ENCODE measurements around the gene GP9.

GP9 gene

GRCh38 chr3:129061023-129061887, 676 bp downstream of the GP9 start:
- H3K36me3 ChIP-seq: no peaks in the 10 kb centered on the region
- H3K27ac ChIP-seq: no peak overlapping the region
- H3K9me3 ChIP-seq (ENCODE audit: severe bottlenecking): no peaks in the 10 kb centered on the region
- no peak for DNase-seq
- TF ChIP-seq CTCF (IDR thresholded peaks at IDR 0.05; ENCODE audit: low read depth, low read length): no peak
- H3K27me3 ChIP-seq (ENCODE audit: insufficient read depth, low read depth, severe bottlenecking): no peaks in the 10 kb centered on the region
- no peak overlapping the region for H3K4me3 ChIP-seq (ENCODE audit: low read depth, low read length)

- no peak overlapping the region for H3K4me3 ChIP-seq (ENCODE audit: low read depth, low read length)
- no peaks in the 10 kb centered on the region for H3K36me3 ChIP-seq
- TF ChIP-seq CTCF (IDR thresholded peaks at IDR 0.05; ENCODE audit: low read depth, low read length): no peak
- no peak for DNase-seq
- H3K27me3 ChIP-seq (ENCODE audit: insufficient read depth, low read depth, severe bottlenecking): no peaks in the 10 kb centered on the region
- H3K27ac ChIP-seq: no peak overlapping the region
- no peaks in the 10 kb centered on the region for H3K9me3 ChIP-seq (ENCODE audit: severe bottlenecking)
These were observed 1.6 kb downstream of the GP9 start for GRCh38 chr3:129061888-129062834.

- Histone ChIP-seq H3K36me3 (no peaks in the 10 kb centered on the region), H3K4me3 (ENCODE audit: low read depth, low read length) (no peak overlapping the region), H3K9me3 (ENCODE audit: severe bottlenecking) (no peaks in the 10 kb centered on the region), H3K27me3 (ENCODE audit: insufficient read depth, low read depth, severe bottlenecking) (no peaks in the 10 kb centered on the region), H3K27ac (no peak overlapping the region)
- DNase-seq: no peak
- TF ChIP-seq CTCF (IDR thresholded peaks at IDR 0.05; ENCODE audit: low read depth, low read length): no peak
These were observed 2.6 kb downstream of the GP9 start for GRCh38 chr3:129063091-129063640.

- TF ChIP-seq CTCF (IDR thresholded peaks at IDR 0.05; ENCODE audit: low read depth, low read length): no peak
- H3K9me3 ChIP-seq (ENCODE audit: severe bottlenecking): no peaks in the 10 kb centered on the region
- no peak overlapping the region for H3K4me3 ChIP-seq (ENCODE audit: low read depth, low read length)
- no peak for DNase-seq
- H3K27me3 ChIP-seq (ENCODE audit: insufficient read depth, low read depth, severe bottlenecking): no peaks in the 10 kb centered on the region
- no peaks in the 10 kb centered on the region for H3K36me3 ChIP-seq
- H3K27ac ChIP-seq: no peak overlapping the region
These were observed 3.4 kb downstream of the GP9 start for GRCh38 chr3:129063841-129064482.

GRCh38 chr3:129065016-129065719, 4.6 kb downstream of the GP9 start:
- DNase-seq: no peak
- no peak for TF ChIP-seq CTCF (IDR thresholded peaks at IDR 0.05; ENCODE audit: low read depth, low read length)
- no peaks in the 10 kb centered on the region for H3K9me3 ChIP-seq (ENCODE audit: severe bottlenecking)
- no peaks in the 10 kb centered on the region for H3K27me3 ChIP-seq (ENCODE audit: insufficient read depth, low read depth, severe bottlenecking)
- H3K36me3 ChIP-seq: no peaks in the 10 kb centered on the region
- H3K4me3 ChIP-seq (ENCODE audit: low read depth, low read length): no peak overlapping the region
- H3K27ac ChIP-seq: no peak overlapping the region
